ELF-1 (cell line): ENCODE results near the gene ARHGDIG.
"Not testable (repeated sequence)": the region's sequence is repeated elsewhere in the genome, so short reads cannot be mapped to it uniquely, and the experiment has no call there.

ENCODE experiments used
- DNase-seq: peaks from one replicate; pipeline ENCODE4 v3.0.0-alpha.2; 2016; ENCODE audit warnings: low read depth, low spot score

Gene ARHGDIG

DNA sequence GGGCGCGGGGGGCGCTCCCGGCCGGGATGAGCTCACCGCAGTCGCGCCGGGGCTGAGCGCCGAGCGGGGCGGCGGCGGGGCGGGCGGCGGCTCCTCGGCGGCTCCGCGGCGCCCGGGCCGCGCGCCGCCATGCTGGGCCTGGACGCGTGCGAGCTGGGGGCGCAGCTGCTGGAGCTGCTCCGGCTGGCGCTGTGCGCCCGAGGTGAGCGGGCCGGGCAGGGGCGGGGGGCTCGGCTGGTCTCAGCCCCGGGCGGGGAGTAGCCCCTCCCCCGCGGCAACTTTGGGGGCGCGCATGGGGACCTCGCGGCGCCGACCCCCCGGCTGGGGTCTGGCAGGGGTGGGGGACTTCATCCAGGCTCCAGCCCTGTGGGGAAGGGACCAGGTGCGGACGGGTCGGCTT is at the start of gene ARHGDIG:
Gene ARHGDIG (plus strand): TSS at position 40 of the 400 bp plus-strand sequence. CDS start 90 bp downstream, at position 130.
- DNase-seq: no peak

DNA sequence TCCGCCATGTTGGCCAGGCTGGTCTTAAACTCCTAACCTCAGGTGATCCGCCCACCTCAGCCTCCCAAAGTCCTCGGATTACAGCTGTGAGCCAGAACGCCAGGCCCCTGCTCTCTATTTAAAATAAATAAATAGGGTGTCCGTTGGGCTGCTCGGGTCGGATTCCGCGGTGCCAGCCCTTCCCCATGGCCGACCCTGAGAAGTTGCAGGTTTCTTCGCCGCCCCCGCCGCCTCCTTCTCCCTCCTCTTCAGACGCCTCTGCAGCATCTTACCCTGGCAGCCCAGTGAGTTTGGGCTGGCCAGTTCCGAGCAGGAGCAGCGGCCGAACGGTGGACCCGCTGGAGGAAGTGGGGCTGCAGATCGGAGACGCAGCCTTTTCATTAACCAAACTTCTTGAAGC is 49.4 kb upstream of the ARHGDIG start:
- peak; percentile 8 for DNase-seq

DNA sequence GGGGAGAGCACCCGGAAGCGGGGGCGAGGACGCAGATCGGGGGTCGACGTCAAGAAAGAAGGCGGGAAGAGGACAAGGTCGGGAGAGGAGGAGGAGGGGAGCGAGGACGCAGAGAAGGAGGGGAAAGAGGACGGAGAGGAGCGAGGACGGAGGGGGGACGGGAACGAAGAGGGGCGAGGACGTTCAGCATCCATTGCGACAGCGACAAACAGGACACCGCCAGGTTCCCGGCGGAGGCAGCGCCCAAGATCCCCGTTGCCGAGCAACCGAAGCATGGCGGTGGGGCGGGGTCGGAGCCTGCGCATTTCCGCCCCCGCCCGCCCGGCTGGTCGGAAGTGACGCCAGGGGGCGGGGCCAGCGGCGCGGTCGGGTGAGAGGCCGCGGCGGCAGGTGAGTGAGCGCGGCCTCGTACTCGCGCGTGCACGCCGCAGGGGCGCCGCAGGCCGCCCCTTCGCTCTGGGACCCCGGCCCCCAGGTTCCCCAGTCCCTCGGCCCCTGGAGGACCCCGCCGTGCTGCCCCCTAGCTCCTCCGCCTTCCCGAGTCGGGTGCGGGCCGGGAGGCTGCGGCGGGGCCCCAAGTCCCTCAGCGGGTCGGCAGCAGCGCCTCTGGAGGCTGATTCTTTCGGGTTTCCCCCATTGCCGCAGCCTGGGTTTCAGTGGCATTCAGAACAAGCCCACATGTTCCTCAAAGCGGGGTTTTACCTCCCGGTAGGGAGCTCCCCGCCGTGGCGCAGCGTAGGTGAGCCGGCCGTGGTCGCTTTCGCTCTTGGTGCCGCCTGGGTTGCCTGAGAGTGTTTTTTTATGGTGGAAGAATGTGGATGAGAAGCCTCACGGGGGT is 45.7 kb upstream of the ARHGDIG start, which contains the start of gene FAM234A:
Gene FAM234A (plus strand): TSS at position 354 of the 838 bp plus-strand sequence. CDS start 19,593 bp downstream, outside the sequence.
- DNase-seq: peak; percentile 96

DNA sequence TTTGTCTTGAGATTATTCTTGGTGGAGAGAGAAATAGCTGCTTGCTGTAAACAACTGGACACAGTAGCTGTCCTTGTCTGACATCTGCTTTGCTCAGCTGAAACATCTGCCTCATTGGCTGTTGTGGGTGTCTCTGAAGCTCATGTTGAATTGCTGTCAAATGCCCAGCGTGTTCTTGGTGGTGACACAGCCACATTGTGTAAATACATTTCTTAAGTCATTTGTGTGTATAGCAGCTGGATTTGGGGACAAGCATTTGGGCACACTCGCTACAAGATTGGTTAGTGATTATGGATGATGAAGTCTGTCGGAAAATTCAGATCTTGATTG is 40.5 kb upstream of the ARHGDIG start:
- DNase-seq: no peak

DNA sequence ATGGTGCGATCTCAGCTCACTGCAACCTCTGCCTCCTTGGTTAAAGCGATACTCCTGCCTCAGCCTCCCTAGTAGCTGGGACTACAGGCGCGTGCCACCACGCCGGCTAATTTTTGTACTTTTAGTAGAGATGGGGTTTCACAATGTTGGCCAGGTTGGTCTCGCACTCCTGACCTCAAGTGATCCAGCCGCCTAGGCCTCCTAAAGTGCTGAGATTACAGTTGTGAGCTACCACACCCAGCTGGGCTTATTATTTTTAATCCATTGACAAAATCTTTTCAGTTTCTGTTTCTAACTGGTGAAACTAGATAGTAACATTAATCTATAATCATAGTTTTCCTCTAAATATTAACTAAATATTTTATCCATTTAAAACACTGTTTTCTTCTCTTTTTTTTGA is 39.8 kb upstream of the ARHGDIG start:
- no peak for DNase-seq

DNA sequence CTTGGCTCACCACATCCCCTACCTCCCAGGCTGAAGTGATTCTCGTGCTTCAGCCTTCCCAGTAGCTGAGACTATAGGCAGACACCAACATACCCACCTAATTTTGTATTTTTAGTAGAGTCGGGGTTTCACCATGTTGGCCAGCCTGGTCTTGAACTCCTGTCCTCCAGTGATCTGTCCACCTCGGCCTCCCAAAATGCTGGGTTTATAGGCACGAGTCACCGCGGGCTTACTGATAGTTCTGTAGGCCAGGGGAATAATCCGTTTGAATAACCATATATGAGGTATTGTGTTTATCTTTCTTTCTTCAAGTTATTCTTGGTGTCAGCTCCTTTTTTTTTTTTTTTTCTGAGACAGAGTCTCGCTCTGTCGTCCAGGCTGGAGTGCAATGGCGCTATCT is 38.1 kb upstream of the ARHGDIG start:
- DNase-seq: no peak

DNA sequence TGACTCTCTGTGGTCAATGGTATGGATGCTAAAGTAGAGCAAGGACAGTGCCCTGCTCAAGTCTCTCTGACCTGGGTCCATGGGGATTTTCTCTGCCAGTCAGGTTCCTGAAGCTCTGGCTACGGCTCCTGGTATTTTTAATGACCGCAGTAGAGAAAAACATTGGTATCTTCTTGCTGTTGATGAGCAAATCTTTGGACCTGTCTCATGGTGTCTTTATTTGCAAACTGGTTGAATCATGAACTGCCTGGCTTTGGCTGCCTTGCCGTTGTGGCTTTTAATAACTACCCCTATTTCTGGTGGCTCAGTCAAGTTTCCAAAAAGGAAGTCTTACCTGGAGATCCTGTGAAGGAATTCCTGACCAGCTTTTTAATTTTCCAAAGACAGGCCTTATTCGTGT is 37.0 kb upstream of the ARHGDIG start:
- no peak for DNase-seq

DNA sequence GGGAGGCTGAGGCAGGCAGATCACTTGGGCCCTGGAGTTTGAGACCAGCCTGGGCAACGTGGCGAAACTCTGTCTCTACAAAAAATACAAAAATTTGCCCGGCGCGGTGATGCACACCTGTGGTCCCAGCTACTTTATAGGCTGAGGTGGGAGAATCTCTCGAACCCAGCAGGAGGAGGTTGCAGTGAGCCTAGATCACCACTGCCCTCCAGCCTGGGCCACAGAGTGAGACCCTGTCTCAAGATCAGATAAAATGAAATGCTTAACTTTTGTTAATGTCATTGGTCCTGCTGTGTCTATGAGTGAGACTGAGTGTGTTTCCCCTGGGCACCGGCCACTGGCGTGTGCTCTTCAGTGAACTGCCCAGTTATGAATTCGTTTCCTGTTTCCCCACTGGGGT is 35.3 kb upstream of the ARHGDIG start:
- no peak for DNase-seq

DNA sequence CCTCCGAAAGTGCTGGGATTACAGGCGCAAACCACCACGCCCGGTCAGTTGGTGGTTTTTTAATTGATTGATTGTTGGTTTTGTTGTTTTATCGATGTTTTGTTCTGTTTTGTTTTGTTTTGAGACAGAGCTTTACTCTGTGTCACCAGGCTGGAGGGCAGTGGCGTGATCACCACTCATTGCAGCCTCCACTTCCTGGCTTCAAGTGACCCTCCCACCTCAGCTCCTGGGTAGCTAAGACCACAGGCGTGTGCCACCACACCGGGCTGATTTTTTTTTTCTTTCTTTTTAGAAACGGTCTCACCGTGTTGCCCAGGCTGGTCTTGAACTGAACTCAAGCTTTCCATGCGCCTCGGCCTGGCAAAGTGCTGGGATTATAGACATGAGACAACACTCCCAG is 33.4 kb upstream of the ARHGDIG start:
- DNase-seq: no peak

DNA sequence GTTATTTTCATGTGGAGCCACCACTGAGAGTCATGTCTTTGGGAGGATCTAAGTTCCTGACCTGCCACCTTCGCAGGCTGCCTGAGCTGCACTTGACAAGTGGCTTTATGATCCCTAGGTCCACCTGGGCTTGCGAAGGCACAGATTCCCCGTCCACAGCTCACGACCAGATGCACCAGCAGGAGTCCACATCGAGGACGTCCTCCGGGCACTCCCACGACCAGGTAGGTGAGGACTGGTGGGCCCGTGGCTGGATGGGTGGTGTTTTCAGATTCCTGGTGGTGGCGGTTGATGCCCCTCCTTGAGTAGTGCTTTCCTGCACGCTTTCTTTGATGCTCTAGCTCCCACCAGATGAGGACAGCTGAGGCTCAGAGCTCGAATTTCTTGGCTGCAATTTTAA is 31.0 kb upstream of the ARHGDIG start:
- no peak for DNase-seq

DNA sequence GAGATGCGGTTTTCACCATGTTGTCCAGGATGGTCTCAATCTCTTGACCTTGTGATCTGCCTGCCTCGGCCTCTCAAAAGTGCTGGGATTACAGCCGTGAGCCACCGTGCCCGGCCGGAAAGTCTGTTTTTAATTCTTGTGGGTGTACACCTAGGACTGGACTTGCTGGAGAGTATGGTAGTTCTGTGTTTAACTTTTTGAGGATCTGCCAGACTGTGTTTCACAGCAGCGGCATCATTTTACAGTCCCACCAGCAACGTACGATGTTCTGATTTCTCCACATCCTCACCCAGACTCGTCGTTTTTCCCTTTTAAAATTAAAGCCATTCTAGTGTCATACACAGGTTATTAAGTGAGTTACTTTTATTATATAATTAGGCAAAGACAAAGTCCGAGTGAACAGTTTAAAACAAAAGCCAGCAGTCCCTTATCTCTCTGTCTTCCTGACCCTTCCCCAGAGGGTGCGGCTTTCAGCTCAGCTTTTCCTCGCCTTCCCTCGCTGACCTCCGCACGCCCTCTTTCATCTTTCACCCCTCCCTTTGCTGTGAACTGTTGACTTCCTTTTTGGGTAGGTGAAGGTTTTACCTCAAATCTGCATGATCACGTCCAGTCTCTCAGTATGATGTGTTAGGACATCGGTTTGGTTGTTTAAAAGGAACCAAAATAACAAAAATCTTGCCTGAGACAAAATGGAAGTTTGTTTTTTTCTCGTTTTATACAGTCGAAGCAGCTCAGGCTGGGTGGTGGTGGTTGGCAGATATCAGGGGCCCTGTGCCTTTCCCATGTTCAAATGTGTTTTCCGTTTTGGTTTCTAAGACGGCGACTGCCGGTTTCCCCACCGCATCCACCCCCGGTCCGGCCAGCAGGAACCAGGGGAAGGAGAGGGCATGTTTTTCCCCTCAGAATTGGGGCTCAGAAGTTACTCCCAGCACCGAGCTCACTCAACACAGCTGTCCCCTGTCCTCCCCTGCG is 27.7 kb upstream of the ARHGDIG start:
- DNase-seq: no peak

DNA sequence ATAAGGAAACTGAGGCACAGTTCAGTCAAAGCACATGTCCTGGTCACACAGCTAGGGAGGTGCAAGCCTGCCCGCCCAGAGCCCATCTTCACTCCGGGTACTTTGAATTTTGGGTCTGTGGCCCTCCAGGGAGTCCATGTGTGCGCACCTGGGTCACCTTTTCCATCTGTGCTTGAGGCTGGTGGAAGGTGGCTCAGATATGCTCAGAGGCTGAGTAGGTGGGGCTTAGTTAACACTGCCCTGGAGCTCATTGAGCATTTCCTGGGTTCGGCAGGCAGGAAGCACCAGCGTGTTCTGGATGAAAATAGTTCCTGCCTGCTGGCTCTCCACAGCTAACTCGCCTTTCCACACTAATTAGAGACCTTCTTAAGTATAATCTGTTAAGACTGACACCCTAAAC is 26.6 kb upstream of the ARHGDIG start:
- no peak for DNase-seq

DNA sequence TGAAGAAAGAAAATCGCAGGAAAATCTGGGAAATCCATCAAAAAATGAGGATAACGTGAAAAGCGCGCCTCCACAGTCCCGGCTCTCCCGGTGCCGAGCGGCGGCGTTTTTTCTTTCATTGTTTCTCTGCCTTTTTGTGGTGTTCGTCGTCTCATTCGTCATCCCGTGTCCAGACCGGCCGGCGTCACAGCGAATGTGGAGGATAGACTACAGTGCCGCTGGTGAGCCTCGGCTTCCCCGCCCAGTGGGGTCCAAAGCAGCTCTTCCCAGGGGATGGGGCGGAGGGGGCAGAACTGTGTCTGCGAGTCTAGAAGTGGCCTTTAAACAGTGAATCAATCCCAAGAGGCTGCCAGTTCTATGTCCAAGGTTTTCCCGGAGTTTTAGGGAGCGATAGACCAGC is 25.9 kb upstream of the ARHGDIG start:
- no peak for DNase-seq

DNA sequence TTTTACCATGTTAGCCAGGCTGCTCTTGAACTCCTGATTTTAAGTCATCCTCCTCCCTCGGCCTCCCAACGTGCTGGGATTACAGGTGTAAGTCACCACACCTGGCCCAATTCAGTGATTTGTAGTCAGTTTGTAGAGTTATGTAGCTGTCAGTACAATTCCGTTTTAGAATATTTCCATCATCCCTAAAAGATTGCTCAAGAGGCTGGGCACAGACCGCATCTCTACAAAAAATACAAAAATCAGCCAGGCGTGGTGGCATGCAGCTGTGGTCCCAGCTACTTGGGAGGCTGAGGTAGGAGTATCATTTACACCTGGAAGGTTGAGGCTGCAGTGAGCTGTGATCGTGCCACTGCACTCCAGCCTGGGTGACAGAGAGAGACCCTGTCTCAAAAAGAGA is 25.2 kb upstream of the ARHGDIG start:
- no peak for DNase-seq

DNA sequence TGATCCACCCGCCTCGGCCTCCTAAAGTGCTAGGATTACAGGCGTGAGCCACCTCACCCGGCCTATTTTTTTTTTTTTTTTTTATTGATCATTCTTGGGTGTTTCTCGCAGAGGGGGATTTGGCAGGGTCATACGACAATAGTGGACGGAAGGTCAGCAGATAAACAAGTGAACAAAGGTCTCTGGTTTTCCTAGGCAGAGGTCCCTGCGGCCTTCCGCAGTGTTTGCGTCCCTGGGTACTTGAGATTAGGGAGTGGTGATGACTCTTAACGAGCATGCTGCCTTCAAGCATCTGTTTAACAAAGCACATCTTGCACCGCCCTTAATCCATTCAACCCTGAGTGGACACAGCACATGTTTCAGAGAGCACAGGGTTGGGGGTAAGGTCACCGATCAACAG is 22.3 kb upstream of the ARHGDIG start:
- not testable (repeated sequence) for DNase-seq

DNA sequence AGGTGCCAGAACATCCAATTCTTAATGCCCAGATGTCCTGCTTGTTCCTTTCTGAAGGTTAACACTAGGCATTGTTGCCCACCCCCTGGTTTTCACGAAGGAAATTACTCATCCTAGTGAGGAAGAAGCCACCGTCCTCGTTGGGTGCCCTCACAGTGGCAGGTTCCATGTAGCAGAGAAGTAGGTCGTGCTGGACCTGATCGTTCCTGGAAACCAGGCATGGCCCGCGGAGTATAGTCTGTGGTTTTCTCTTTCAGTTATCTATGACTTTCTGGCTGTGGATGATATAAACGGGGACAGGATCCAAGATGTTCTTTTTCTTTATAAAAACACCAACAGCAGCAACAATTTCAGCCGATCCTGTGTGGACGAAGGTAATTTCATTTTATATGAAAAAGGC is 21.2 kb upstream of the ARHGDIG start:
- DNase-seq: no peak

DNA sequence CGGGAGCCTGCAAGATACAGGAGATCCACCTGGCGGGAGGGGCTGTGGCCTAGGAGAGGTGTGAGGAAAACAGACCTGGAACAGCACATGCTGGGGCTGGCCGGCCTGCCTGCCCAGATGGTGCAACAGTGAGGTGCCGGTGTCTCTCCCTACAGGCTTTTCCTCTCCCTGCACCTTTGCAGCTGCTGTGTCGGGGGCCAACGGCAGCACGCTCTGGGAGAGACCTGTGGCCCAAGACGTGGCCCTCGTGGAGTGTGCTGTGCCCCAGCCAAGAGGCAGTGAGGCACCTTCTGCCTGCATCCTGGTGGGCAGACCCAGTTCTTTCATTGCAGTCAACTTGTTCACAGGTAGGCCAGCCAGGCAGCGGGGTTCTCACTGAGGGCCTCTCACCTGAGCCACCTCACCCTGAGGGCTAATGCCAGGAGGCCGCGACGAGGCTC is 20.6 kb upstream of the ARHGDIG start:
- DNase-seq: no peak

DNA sequence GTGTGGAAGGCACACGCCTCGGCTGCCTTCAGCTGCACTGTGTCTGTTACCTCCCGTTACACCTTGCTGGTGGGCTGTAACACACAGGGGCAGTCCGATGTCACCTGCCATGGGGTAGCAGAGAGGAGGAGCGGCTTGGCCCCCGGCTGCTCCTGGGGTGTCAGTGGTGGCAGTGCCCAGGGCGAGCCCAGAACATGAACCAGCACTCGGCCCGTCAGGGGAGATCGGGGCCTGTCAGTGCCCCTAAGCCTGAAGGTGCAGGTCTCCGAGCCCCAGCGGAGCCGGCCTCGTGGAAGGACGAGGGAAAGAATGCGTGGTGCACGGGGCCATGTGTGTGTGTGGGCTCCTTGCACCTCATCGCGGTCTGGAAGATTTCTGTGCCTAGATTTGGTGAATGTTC is 20.1 kb upstream of the ARHGDIG start:
- DNase-seq: no peak

DNA sequence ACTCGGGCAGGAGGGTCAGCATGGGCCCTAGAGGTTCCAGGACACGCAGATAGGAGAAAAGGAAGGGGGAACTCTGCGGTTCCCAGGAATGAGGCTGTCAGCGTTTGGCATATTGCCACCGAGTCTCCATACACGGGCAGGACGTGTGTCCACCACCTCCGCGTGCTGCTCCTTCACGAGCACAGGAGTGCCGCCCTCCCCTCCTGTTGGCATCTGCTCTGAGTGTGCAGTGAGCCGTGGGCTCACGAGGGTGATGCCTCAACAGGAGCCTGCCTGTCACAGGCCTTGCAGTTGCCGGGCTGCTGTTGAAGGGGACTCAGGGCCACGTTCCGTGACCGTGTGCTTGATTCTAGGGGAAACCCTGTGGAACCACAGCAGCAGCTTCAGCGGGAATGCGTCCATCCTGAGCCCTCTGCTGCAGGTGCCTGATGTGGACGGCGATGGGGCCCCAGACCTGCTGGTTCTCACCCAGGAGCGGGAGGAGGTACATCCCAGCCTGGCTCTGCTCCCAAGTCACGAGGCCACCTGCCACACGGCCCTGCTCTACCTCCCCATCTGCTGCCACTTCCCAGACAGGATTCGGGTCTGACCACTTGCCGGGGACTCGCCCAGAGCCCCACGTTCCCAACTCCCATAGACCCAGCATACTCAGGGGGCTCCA is 19.2 kb upstream of the ARHGDIG start:
- no peak for DNase-seq

DNA sequence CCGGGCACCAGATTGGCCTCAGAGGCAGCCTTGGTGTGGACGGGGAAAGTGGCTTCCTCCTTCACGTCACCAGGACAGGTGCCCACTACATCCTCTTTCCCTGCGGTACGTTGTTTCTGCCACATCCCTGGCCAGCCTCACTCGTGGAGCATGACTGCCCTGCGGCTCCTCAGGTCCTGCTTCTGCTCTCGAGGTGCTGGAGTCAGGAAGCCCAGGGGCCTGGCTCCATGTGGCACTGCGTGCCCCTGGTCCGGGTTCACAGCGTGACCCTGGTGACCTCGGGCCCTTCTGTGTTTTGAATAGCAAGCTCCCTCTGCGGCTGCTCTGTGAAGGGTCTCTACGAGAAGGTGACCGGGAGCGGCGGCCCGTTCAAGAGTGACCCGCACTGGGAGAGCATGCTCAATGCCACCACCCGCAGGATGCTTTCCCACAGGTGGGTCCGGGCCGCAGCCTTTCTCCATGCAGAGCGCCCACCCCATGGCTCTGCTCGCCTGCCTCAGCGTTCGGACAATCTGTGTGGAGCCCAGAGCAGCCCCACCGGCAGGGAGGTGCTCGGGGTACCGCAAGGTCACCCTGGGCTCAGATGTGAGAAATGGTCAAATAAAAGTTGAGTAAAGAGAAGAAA is 18.2 kb upstream of the ARHGDIG start:
- no peak for DNase-seq

DNA sequence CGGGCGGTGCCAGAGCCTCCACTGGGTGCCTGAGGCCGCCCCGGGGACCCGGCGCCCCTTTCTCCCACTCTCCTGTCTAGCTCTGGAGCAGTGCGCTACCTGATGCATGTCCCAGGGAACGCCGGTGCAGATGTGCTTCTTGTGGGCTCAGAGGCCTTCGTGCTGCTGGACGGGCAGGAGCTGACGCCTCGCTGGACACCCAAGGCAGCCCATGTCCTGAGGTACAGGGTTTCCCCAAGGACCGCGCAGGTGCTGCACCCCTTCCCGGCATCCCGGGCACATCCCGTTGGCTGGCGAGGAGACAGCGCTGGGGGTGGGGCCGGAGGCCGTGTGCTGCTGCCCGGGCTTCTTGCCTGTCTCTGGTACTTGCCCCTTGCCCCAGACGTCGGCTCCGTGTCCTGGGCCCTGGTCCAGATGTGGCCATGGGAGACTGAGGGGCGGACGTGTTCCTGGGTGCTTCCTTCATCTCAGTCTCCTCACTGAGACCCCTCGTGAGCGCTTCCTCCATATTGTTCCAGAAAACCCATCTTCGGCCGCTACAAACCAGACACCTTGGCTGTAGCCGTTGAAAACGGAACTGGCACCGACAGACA is 17.1 kb upstream of the ARHGDIG start:
- no peak for DNase-seq
